Naive thymus-derived CD4-positive, alpha-beta T cell (primary cell): ENCODE measurements around the gene METTL14. TPM values are rescaled to one million over a fixed set of nuclear protein-coding genes. Genes with fewer than 3 reads are reported as not detected.

Experiments
- ATAC-seq: fragments of 150-1000 bp; cut with Tn5 transposase; 2 replicates; pipeline ENCODE4 v1.10.0; 2021; ENCODE audit warnings: mild to moderate bottlenecking, moderate library complexity
- CTCF ChIA-PET: fragments of 350-600 bp; sonication (Branson Sonifier 250); formaldehyde crosslinking; loops from one replicate; lab custom pipeline; 2021; ENCODE audit warnings: antibody characterized with exemption; lab: Charles Lee
- POLR2A ChIA-PET: fragments of 350-600 bp; sonication (Branson Sonifier 250); formaldehyde crosslinking; loops from one replicate; lab custom pipeline; 2021; ENCODE audit warnings: antibody characterized with exemption, inconsistent platforms; lab: Charles Lee
- DNase-seq, 9 donors: peaks; one replicate each; pipeline versions ENCODE4 v3.0.0 to v3.0.0-alpha.2; 2020 to 2022; ENCODE audit warnings: mixed read lengths in 1 of 9
- H3K27ac ChIP-seq: one replicate; pipeline ENCODE4 v1.7.0; 2013; ENCODE audit warnings: mild to moderate bottlenecking, low read depth, low read length, moderate library complexity
- H3K27me3 ChIP-seq, 2 donors: one replicate each; pipeline ENCODE4 v1.7.0; 2013; ENCODE audit warnings: low read length in 2 of 2, mild to moderate bottlenecking in 2 of 2, moderate library complexity in 2 of 2; ENCODE audit not compliant: control insufficient read depth in 2 of 2, insufficient read depth in 2 of 2
- H3K36me3 ChIP-seq, 3 experiments: 1 replicate in 2 of 3; 2 replicates in 1 of 3; pipeline ENCODE4 v1.7.0; 2013; ENCODE audit warnings: low read length in 3 of 3, mild to moderate bottlenecking in 3 of 3, moderate library complexity in 1 of 3; ENCODE audit not compliant: insufficient read depth in 3 of 3, control insufficient read depth in 2 of 3
- H3K4me1 ChIP-seq, 2 donors: one replicate each; pipeline ENCODE4 v1.7.0; 2013; ENCODE audit warnings: low read length in 2 of 2, mild to moderate bottlenecking in 2 of 2, moderate library complexity in 1 of 2; ENCODE audit not compliant: control insufficient read depth in 2 of 2, insufficient read depth in 2 of 2
- H3K4me3 ChIP-seq: 2 replicates; pipeline ENCODE4 v1.7.0; 2013; ENCODE audit warnings: mild to moderate bottlenecking, low read length
- H3K9me3 ChIP-seq, 3 experiments: 1 replicate in 2 of 3; 2 replicates in 1 of 3; pipeline ENCODE4 v1.7.0; 2013; ENCODE audit warnings: low read length in 3 of 3; ENCODE audit not compliant: control insufficient read depth in 2 of 3
- H3K27ac Mint-ChIP-seq, 9 donors: one replicate each; pipeline ENCODE4 v1.8.0; 2020 to 2022; ENCODE audit warnings: mixed read lengths in 9 of 9, mild to moderate bottlenecking in 8 of 9, moderate library complexity in 5 of 9, inconsistent platforms in 2 of 9
- H3K27me3 Mint-ChIP-seq, 5 donors: one replicate each; pipeline ENCODE4 v1.8.0; 2021 to 2022; ENCODE audit warnings: mixed read lengths in 5 of 5, mild to moderate bottlenecking in 1 of 5
- H3K36me3 Mint-ChIP-seq, 5 donors: one replicate each; pipeline ENCODE4 v1.8.0; 2020 to 2022; ENCODE audit warnings: mixed read lengths in 5 of 5, mild to moderate bottlenecking in 3 of 5, inconsistent platforms in 1 of 5
- H3K4me1 Mint-ChIP-seq, 7 donors: one replicate each; pipeline ENCODE4 v1.8.0; 2020 to 2022; ENCODE audit warnings: mixed read lengths in 7 of 7, mild to moderate bottlenecking in 3 of 7, inconsistent platforms in 1 of 7
- H3K4me3 Mint-ChIP-seq, 10 donors: one replicate each; pipeline ENCODE4 v1.8.0; 2020 to 2022; ENCODE audit warnings: mild to moderate bottlenecking in 10 of 10, mixed read lengths in 10 of 10, moderate library complexity in 6 of 10, inconsistent platforms in 2 of 10
- H3K9me3 Mint-ChIP-seq, 11 donors: one replicate each; pipeline ENCODE4 v1.8.0; 2020 to 2022; ENCODE audit warnings: mixed read lengths in 11 of 11, mild to moderate bottlenecking in 4 of 11, inconsistent platforms in 1 of 11, moderate library complexity in 1 of 11
- intact Hi-C, 2 donors: fragments of 100-400 bp; cut with micrococcal nuclease; formaldehyde crosslinking; loops; one replicate each; pipeline ENCODE4 v1.15.1; 2023
- polyA plus RNA-seq, 2 donors: library from polyadenylated mRNA; unstranded; fragments of 300-500 nt; fragmentation: Illumina TruSeq; gene quantifications; one replicate each; pipeline ENCODE4 v1.2.3, GENCODE V29; 2021
- total RNA-seq, 6 experiments: library from RNA in 5 of 6; stranded (reverse) in 5 of 6; gene quantifications; 1 replicate in 5 of 6; 2 replicates in 1 of 6; pipeline ENCODE4 v1.2.3 and lab custom pipeline; 2021 to 2026

METTL14 gene
- total and polyA plus RNA-seq, 7 experiments from 2014 or later: 32.7 to 64.8 (median 48.3) TPM

DNA sequence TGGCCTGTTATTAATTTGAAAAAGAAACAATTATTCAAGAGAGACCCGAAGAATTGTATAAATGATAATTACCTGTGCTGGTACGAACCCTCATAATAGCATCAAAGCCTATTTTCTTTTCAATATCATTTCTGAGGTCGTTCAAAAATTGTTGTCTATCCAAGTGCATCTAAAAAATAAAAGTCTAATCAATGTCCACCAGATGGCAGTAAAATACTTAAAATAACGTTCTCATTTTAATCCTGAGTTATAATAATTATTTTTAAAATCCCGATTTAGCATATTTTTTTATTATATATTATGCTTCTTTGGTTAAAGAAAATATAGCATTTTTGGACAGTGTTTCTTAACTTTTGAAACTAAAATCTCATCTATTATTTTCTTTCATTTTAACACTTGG, 55.7 kb downstream of the METTL14 start:
- no peak overlapping the region for H3K4me3 Mint-ChIP-seq
- CTCF ChIA-PET: interaction anchor here (0.8 to 1.3 kb wide), 2 partner anchors 11 to 149 kb away, joined by 3 to 4 read pairs; no protein-coding TSS in a partner anchor
- DNase-seq: peak in 2 of 9 donors; percentile 12 to 15

GRCh38 chr4:118741301-118741855, 56.2 kb downstream of the METTL14 start:
- H3K4me1 Mint-ChIP-seq: no peaks in the 10 kb centered on the region
- DNase-seq (no peak), ATAC-seq (no peak)
- Histone ChIP-seq H3K27ac (no peak overlapping the region), H3K36me3 (peaks cover 0 to 45% (median 5%) of the 10 kb centered on the region in 3 experiments), H3K4me3 (no peak overlapping the region), H3K4me1 (no peaks in the 10 kb centered on the region), H3K9me3 (no peaks in the 10 kb centered on the region), H3K27me3 (no peaks in the 10 kb centered on the region)
- no peaks in the 10 kb centered on the region for H3K27me3 Mint-ChIP-seq
- ChIA-PET POLR2A (no interaction called here), CTCF (interaction anchor here (0.8 to 1.3 kb wide), 2 partner anchors 11 to 148 kb away, joined by 3 to 4 read pairs; no protein-coding TSS in a partner anchor)
- peaks cover 6 to 36% (median 31%) of the 10 kb centered on the region in 5 donors for H3K36me3 Mint-ChIP-seq
- no peaks in the 10 kb centered on the region for H3K9me3 Mint-ChIP-seq
- no peak overlapping the region for H3K4me3 Mint-ChIP-seq
- intact Hi-C loops: loop anchor here (1.0 kb wide), 1 partner anchor 149 kb away; no protein-coding TSS in a partner anchor
- H3K27ac Mint-ChIP-seq: no peak overlapping the region

More for the DNA sequence above, 55.7 kb downstream of the METTL14 start:
- Histone ChIP-seq H3K4me3 (no peak overlapping the region), H3K4me1 (no peaks in the 10 kb centered on the region), H3K27ac (no peak overlapping the region), H3K27me3 (no peaks in the 10 kb centered on the region), H3K36me3 (peaks cover 0 to 45% (median 5%) of the 10 kb centered on the region in 3 experiments), H3K9me3 (no peaks in the 10 kb centered on the region)
- POLR2A ChIA-PET: no interaction called here
- peaks cover 6 to 39% (median 30%) of the 10 kb centered on the region in 5 donors for H3K36me3 Mint-ChIP-seq
- ATAC-seq: no peak
- no peak overlapping the region for H3K27ac Mint-ChIP-seq
- no peaks in the 10 kb centered on the region for H3K4me1 Mint-ChIP-seq
- H3K9me3 Mint-ChIP-seq: no peaks in the 10 kb centered on the region
- intact Hi-C loops: loop anchor here (1.0 kb wide), 1 partner anchor 149 kb away; no protein-coding TSS in a partner anchor
- H3K27me3 Mint-ChIP-seq: no peaks in the 10 kb centered on the region

DNA sequence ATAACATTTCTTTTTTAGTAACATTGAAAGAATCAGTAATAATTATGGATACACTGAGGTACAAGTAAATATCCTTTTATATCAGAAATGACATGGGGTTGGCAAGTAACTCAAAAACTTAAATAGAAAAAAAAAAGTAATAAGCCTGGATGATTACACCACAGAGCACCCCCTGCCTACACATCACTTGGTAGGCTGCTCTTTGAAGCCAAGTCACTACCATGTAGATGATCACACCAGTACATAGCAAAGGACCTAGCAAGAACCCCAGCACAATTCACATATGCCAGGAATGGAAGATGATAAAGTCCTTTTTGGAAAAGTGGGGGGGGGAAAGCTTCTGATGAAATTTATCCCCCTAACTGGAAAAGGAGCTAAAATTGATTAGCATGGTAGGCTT, 56.9 kb downstream of the METTL14 start:
- H3K4me3 ChIP-seq: no peak overlapping the region
- no peak overlapping the region for H3K27ac ChIP-seq
- Mint-ChIP-seq H3K27me3 (no peaks in the 10 kb centered on the region), H3K36me3 (peaks cover 6 to 36% (median 33%) of the 10 kb centered on the region in 5 donors), H3K4me1 (no peaks in the 10 kb centered on the region), H3K27ac (no peak overlapping the region), H3K4me3 (no peak overlapping the region), H3K9me3 (no peaks in the 10 kb centered on the region)
- no peaks in the 10 kb centered on the region for H3K27me3 ChIP-seq
- no peaks in the 10 kb centered on the region for H3K4me1 ChIP-seq
- DNase-seq (no peak), ATAC-seq (no peak)
- intact Hi-C loops: no loop called here
- H3K9me3 ChIP-seq: no peaks in the 10 kb centered on the region
- peaks cover 0 to 42% (median 4%) of the 10 kb centered on the region in 3 experiments for H3K36me3 ChIP-seq
- CTCF ChIA-PET: interaction anchor here (0.7 to 1.3 kb wide), 2 partner anchors 12 to 277 kb away, joined by 3 to 4 read pairs; no protein-coding TSS in a partner anchor
- POLR2A ChIA-PET: no interaction called here

GRCh38 chr4:118743867-118744266, 58.7 kb downstream of the METTL14 start:
- H3K27me3 ChIP-seq: no peaks in the 10 kb centered on the region
- CTCF ChIA-PET: no interaction called here
- no peak for ATAC-seq
- POLR2A ChIA-PET: no interaction called here
- H3K36me3 ChIP-seq: peaks cover 0 to 27% (median 0%) of the 10 kb centered on the region in 3 experiments
- H3K36me3 Mint-ChIP-seq: peaks cover 6 to 28% (median 22%) of the 10 kb centered on the region in 5 donors
- no peaks in the 10 kb centered on the region for H3K9me3 Mint-ChIP-seq
- no peaks in the 10 kb centered on the region for H3K4me1 Mint-ChIP-seq
- no peak overlapping the region for H3K27ac ChIP-seq
- no peaks in the 10 kb centered on the region for H3K27me3 Mint-ChIP-seq
- H3K4me3 Mint-ChIP-seq: no peak overlapping the region
- H3K9me3 ChIP-seq: no peaks in the 10 kb centered on the region
- no peak overlapping the region for H3K27ac Mint-ChIP-seq
- no peaks in the 10 kb centered on the region for H3K4me1 ChIP-seq
- no peak for DNase-seq
- intact Hi-C loops: no loop called here
- H3K4me3 ChIP-seq: no peak overlapping the region

GRCh38 chr4:118745357-118745756, 60.2 kb downstream of the METTL14 start:
- POLR2A ChIA-PET: interaction anchor here (1.0 kb wide), 1 partner anchor 27 kb away, joined by 4 read pairs; no protein-coding TSS in a partner anchor

DNA sequence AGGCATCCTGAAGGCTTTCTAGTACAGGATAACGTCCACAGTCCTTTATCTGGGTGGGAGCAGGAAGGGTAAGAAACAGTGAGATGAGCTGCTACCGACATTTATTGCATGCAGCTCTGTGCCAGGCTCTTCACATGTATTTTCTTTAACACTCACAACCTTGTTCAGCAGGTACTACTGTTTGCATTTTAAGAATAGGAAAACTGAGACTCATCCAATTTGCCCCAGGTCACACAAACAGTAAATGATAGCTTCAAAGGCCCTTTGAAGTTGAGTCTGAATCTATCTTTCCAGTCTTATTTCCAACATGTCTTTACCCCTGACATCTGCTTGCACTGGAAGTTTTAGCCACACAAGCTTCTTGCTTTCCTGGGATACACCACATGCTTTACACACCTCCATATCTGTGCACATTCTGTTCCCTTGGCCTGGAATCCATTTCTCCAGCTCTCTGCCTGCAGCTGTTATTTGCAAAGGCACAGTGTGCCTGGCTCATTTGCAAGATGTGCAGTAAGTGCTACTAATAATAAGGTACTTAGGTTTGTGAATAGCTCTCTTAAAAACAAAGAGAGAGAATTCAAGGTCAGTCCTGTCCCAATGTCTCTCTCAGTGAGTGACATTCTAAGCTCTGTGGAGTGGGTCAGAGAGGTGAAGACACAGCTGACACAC, 61.2 kb downstream of the METTL14 start:
- Histone ChIP-seq H3K27ac (no peak overlapping the region), H3K9me3 (no peaks in the 10 kb centered on the region), H3K36me3 (peaks cover 0 to 18% (median 6%) of the 10 kb centered on the region in 3 experiments), H3K27me3 (no peaks in the 10 kb centered on the region), H3K4me1 (no peaks in the 10 kb centered on the region), H3K4me3 (no peak overlapping the region)
- Mint-ChIP-seq H3K9me3 (no peaks in the 10 kb centered on the region), H3K36me3 (peaks cover 8 to 20% (median 16%) of the 10 kb centered on the region in 5 donors), H3K4me3 (no peak overlapping the region), H3K27ac (no peak overlapping the region), H3K4me1 (no peaks in the 10 kb centered on the region), H3K27me3 (no peaks in the 10 kb centered on the region)
- ATAC-seq (no peak), DNase-seq (no peak)
- ChIA-PET POLR2A (no interaction called here), CTCF (no interaction called here)
- intact Hi-C loops: no loop called here

More at GRCh38 chr4:118745357-118745756, 60.2 kb downstream of the METTL14 start:
- intact Hi-C loops: no loop called here
- Histone ChIP-seq H3K27ac (no peak overlapping the region), H3K36me3 (peaks cover 0 to 15% (median 3%) of the 10 kb centered on the region in 3 experiments), H3K9me3 (no peaks in the 10 kb centered on the region), H3K4me3 (no peak overlapping the region), H3K4me1 (no peaks in the 10 kb centered on the region), H3K27me3 (no peaks in the 10 kb centered on the region)
- CTCF ChIA-PET: no interaction called here
- DNase-seq (no peak), ATAC-seq (no peak)
- H3K36me3 Mint-ChIP-seq: peaks cover 6 to 20% (median 14%) of the 10 kb centered on the region in 5 donors
- no peaks in the 10 kb centered on the region for H3K4me1 Mint-ChIP-seq
- H3K9me3 Mint-ChIP-seq: no peaks in the 10 kb centered on the region
- H3K27me3 Mint-ChIP-seq: no peaks in the 10 kb centered on the region
- H3K27ac Mint-ChIP-seq: no peak overlapping the region
- H3K4me3 Mint-ChIP-seq: no peak overlapping the region
